Measurements from ENCODE around the gene SFT2D3. TPM values are rescaled to one million over a fixed set of nuclear protein-coding genes. Genes with fewer than 3 reads are reported as not detected.
A peak's percentile ranks its signal among the peaks of the same experiment; 100 is the strongest.

The SFT2D3 gene
- total and polyA plus RNA-seq, 2 of the 13 experiments (the other 11 are each of a cell fraction or from before 2014, with no cell fraction given): 8.3 to 9.4 TPM

DNA sequence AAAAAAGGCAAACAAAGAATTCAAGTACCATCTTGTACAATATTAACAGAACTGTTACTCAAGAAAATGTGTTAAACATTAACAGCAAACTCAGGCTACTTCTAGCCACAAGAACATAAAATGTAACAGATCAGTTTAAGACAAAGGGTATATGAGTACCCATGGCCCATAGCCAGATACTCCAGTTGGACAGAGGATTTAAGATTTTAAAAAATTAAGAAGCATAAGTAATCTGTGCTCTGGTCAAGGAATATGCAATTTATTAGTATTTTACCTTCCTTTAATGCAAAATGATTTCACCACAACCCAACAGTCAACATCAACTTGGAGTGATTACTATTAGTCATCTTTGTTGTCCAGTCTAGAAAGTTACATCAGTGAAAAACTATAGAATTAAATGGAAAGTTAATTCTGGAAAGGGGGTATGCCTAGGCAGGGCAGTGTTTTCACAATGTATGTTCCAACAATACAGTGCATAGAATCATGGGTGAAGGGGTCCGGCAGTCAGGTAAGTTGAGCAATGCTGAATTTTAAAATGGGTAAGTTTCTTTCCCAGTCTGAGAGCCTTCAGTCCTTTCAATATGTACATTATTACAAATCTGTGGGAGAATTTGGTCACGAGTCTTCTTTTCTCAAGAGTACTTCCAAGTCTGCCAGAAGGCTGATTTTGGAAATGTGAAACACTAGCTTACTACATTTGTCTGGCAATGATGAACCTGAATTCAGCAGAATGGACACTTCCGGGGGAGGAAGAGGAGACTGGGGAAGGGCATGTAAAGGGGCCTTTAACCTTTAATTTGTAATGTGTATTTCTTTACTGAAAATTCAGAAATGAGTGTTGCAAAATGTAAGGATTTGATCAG, 34.5 kb downstream of the SFT2D3 start (continued):
- TF ChIP-seq, protein P1, sequence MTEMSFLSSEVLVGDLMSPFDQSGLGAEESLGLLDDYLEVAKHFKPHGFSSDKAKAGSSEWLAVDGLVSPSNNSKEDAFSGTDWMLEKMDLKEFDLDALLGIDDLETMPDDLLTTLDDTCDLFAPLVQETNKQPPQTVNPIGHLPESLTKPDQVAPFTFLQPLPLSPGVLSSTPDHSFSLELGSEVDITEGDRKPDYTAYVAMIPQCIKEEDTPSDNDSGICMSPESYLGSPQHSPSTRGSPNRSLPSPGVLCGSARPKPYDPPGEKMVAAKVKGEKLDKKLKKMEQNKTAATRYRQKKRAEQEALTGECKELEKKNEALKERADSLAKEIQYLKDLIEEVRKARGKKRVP (CRISPR knock-in tag; IDR thresholded peaks at IDR 0.05): peak in 1 of 2 experiments; percentile 77; a peak in 2 of 4 replicates
- TF ChIP-seq ETV5 (CRISPR knock-in tag; IDR thresholded peaks at IDR 0.05; ENCODE audit: borderline replicate concordance): no peak
- TF ChIP-seq MIER3 (CRISPR knock-in tag; IDR thresholded peaks at IDR 0.05; ENCODE audit: borderline replicate concordance): 0 out of 2 replicates have a peak, but pooled peaks have one; percentile 23
- TF ChIP-seq NFYC (CRISPR knock-in tag; IDR thresholded peaks at IDR 0.05): no peak
- no peak for TF ChIP-seq FOXA1 (IDR thresholded peaks at IDR 0.05)
- 0 out of 2 replicates have a peak, but pooled peaks have one; percentile 10 for TF ChIP-seq FOXA1 (CRISPR knock-in tag; IDR thresholded peaks at IDR 0.05)
- no peak for TF ChIP-seq ZNF674 (CRISPR knock-in tag; IDR thresholded peaks at IDR 0.05; ENCODE audit: low read depth)
- TF ChIP-seq ZBTB21 (CRISPR knock-in tag; IDR thresholded peaks at IDR 0.05): no peak
- no peak for TF ChIP-seq ZKSCAN1 (IDR thresholded peaks at IDR 0.05; ENCODE audit: low read length)
- no peak for TF ChIP-seq ZNF547 (CRISPR knock-in tag; IDR thresholded peaks at IDR 0.05)
- no peak for TF ChIP-seq ZNF557 (CRISPR knock-in tag; IDR thresholded peaks at IDR 0.05)
- TF ChIP-seq HNRNPL (IDR thresholded peaks at IDR 0.05; ENCODE audit: low read depth, low read length): no peak
- TF ChIP-seq, protein P2, sequence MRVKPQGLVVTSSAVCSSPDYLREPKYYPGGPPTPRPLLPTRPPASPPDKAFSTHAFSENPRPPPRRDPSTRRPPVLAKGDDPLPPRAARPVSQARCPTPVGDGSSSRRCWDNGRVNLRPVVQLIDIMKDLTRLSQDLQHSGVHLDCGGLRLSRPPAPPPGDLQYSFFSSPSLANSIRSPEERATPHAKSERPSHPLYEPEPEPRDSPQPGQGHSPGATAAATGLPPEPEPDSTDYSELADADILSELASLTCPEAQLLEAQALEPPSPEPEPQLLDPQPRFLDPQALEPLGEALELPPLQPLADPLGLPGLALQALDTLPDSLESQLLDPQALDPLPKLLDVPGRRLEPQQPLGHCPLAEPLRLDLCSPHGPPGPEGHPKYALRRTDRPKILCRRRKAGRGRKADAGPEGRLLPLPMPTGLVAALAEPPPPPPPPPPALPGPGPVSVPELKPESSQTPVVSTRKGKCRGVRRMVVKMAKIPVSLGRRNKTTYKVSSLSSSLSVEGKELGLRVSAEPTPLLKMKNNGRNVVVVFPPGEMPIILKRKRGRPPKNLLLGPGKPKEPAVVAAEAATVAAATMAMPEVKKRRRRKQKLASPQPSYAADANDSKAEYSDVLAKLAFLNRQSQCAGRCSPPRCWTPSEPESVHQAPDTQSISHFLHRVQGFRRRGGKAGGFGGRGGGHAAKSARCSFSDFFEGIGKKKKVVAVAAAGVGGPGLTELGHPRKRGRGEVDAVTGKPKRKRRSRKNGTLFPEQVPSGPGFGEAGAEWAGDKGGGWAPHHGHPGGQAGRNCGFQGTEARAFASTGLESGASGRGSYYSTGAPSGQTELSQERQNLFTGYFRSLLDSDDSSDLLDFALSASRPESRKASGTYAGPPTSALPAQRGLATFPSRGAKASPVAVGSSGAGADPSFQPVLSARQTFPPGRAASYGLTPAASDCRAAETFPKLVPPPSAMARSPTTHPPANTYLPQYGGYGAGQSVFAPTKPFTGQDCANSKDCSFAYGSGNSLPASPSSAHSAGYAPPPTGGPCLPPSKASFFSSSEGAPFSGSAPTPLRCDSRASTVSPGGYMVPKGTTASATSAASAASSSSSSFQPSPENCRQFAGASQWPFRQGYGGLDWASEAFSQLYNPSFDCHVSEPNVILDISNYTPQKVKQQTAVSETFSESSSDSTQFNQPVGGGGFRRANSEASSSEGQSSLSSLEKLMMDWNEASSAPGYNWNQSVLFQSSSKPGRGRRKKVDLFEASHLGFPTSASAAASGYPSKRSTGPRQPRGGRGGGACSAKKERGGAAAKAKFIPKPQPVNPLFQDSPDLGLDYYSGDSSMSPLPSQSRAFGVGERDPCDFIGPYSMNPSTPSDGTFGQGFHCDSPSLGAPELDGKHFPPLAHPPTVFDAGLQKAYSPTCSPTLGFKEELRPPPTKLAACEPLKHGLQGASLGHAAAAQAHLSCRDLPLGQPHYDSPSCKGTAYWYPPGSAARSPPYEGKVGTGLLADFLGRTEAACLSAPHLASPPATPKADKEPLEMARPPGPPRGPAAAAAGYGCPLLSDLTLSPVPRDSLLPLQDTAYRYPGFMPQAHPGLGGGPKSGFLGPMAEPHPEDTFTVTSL (CRISPR knock-in tag; IDR thresholded peaks at IDR 0.05; ENCODE audit: borderline replicate concordance): peak; percentile 41; the same call in 1 of the 2 replicates
- no peak for TF ChIP-seq SOX6 (IDR thresholded peaks at IDR 0.05)
- TF ChIP-seq SOX6 (CRISPR knock-in tag; IDR thresholded peaks at IDR 0.05): peak; percentile 24; the same call in 1 of the 2 replicates
- no peak for TF ChIP-seq KLF6 (CRISPR knock-in tag; IDR thresholded peaks at IDR 0.05)
- 0 out of 2 replicates have a peak, but pooled peaks have one; percentile 29 for TF ChIP-seq ZNF780A (CRISPR knock-in tag; IDR thresholded peaks at IDR 0.05)
- TF ChIP-seq, protein P3, sequence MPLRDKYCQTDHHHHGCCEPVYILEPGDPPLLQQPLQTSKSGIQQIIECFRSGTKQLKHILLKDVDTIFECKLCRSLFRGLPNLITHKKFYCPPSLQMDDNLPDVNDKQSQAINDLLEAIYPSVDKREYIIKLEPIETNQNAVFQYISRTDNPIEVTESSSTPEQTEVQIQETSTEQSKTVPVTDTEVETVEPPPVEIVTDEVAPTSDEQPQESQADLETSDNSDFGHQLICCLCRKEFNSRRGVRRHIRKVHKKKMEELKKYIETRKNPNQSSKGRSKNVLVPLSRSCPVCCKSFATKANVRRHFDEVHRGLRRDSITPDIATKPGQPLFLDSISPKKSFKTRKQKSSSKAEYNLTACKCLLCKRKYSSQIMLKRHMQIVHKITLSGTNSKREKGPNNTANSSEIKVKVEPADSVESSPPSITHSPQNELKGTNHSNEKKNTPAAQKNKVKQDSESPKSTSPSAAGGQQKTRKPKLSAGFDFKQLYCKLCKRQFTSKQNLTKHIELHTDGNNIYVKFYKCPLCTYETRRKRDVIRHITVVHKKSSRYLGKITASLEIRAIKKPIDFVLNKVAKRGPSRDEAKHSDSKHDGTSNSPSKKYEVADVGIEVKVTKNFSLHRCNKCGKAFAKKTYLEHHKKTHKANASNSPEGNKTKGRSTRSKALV (CRISPR knock-in tag; IDR thresholded peaks at IDR 0.05): no peak
- no peak for TF ChIP-seq MTF1 (CRISPR knock-in tag; IDR thresholded peaks at IDR 0.05)
- TF ChIP-seq EED (CRISPR knock-in tag; IDR thresholded peaks at IDR 0.05): no peak
- TF ChIP-seq NFATC3 (CRISPR knock-in tag; IDR thresholded peaks at IDR 0.05): no peak
- no peak for TF ChIP-seq ZNF224 (CRISPR knock-in tag; IDR thresholded peaks at IDR 0.05)
- TF ChIP-seq CREB1 (IDR thresholded peaks at IDR 0.05): no peak
- TF ChIP-seq CREB1 (CRISPR knock-in tag; IDR thresholded peaks at IDR 0.05): no peak

All from HepG2 (cell line).